ENCODE measurements around the gene SLC28A1.
"Not testable (repeated sequence)": the region's sequence is repeated elsewhere in the genome, so short reads cannot be mapped to it uniquely, and the experiment has no call there.

Gene SLC28A1

GRCh38 chr15:84910928-84911623 lies 26.6 kb downstream of the SLC28A1 start:
- DNase-seq (ENCODE audit: low read depth in 2 of 2): no peak

GRCh38 chr15:84911879-84912660 lies 27.6 kb downstream of the SLC28A1 start:
- peak; percentile 67 to 74 for DNase-seq (ENCODE audit: low read depth in 2 of 2)

GRCh38 chr15:84913360-84913723 lies 28.9 kb downstream of the SLC28A1 start:
- DNase-seq (ENCODE audit: low read depth in 2 of 2): no peak

GRCh38 chr15:84914351-84914750 lies 29.9 kb downstream of the SLC28A1 start:
- DNase-seq (ENCODE audit: low read depth in 2 of 2): no peak

- peak; percentile 42 to 44 for DNase-seq (ENCODE audit: low read depth in 2 of 2)
These were observed 30.6 kb downstream of the SLC28A1 start for GRCh38 chr15:84914909-84915605.

GRCh38 chr15:84915606-84915958 lies 31.1 kb downstream of the SLC28A1 start:
- DNase-seq (ENCODE audit: low read depth in 2 of 2): no peak

GRCh38 chr15:84917452-84917851 lies 33.0 kb downstream of the SLC28A1 start:
- no peak for DNase-seq (ENCODE audit: low read depth in 2 of 2)

- no peak for DNase-seq (ENCODE audit: low read depth in 2 of 2)
These were observed 34.7 kb downstream of the SLC28A1 start for GRCh38 chr15:84919106-84919667.

- no peak for DNase-seq (ENCODE audit: low read depth in 2 of 2)
These were observed 36.7 kb downstream of the SLC28A1 start for GRCh38 chr15:84921121-84921520.

GRCh38 chr15:84922530-84922929 lies 38.1 kb downstream of the SLC28A1 start:
- DNase-seq (ENCODE audit: low read depth in 2 of 2): no peak

GRCh38 chr15:84924077-84924731 lies 39.7 kb downstream of the SLC28A1 start:
- no peak for DNase-seq (ENCODE audit: low read depth in 2 of 2)

- DNase-seq (ENCODE audit: low read depth in 2 of 2): not testable (repeated sequence)
These were observed 40.5 kb downstream of the SLC28A1 start for GRCh38 chr15:84924821-84925569.

- DNase-seq (ENCODE audit: low read depth in 2 of 2): no peak
These were observed 41.4 kb downstream of the SLC28A1 start for GRCh38 chr15:84925906-84926305.

- no peak for DNase-seq (ENCODE audit: low read depth in 2 of 2)
These were observed 42.2 kb downstream of the SLC28A1 start for GRCh38 chr15:84926491-84927230.

- no peak for DNase-seq (ENCODE audit: low read depth in 2 of 2)
These were observed 44.3 kb downstream of the SLC28A1 start for GRCh38 chr15:84928843-84929168.

- DNase-seq (ENCODE audit: low read depth in 2 of 2): no peak
These were observed 45.5 kb downstream of the SLC28A1 start for GRCh38 chr15:84929795-84930603.

GRCh38 chr15:84934942-84935729 lies 50.7 kb downstream of the SLC28A1 start:
- no peak for DNase-seq (ENCODE audit: low read depth in 2 of 2)

- no peak for DNase-seq (ENCODE audit: low read depth in 2 of 2)
These were observed 52.7 kb downstream of the SLC28A1 start for GRCh38 chr15:84937144-84937543.

GRCh38 chr15:84938726-84939125 lies 54.3 kb downstream of the SLC28A1 start:
- no peak for DNase-seq (ENCODE audit: low read depth in 2 of 2)

Measured in fibroblast of skin of left biceps (primary cell).